ENCODE measurements around the gene MMP25. TPM values are rescaled to one million over a fixed set of nuclear protein-coding genes. Genes with fewer than 3 reads are reported as not detected.

The MMP25 gene
- total RNA-seq, 1 experiment from 2014 or later = 49.0 TPM

- ATAC-seq (peak; percentile 28), DNase-seq (ENCODE audit: low spot score) (peak; percentile 90)
- CTCF ChIA-PET = interaction anchor here (1.0 to 13.4 kb wide), 8 partner anchors 8 to 99 kb away, joined by 3 to 360 read pairs (median 5); partner anchors contain the start of genes CLDN6, HCFC1R1, PAQR4 and THOC6
- Mint-ChIP-seq H3K4me1 (peaks cover 78% of the 10 kb centered on the region), H3K27me3 (ENCODE audit: low read depth) (peaks cover 3% of the 10 kb centered on the region; the same call in 1 of the 2 replicates), H3K27ac (peak overlapping the region; percentile 100), H3K36me3 (peaks cover 1% of the 10 kb centered on the region), H3K4me3 (peak overlapping the region; percentile 74), H3K9me3 (no peaks in the 10 kb centered on the region)
- POLR2A ChIA-PET = interaction anchor here (0.6 to 13.9 kb wide), 11 partner anchors 12 to 859 kb away, joined by 3 to 502 read pairs (median 4); partner anchors contain the start of genes CLDN6, HCFC1R1, THOC6 and TNFRSF12A
- TF ChIP-seq STAT6 (CRISPR knock-in tag; conservative IDR thresholded peaks at IDR 0.05; ENCODE audit: low read depth) (no peak), ZNF423 (CRISPR knock-in tag; IDR thresholded peaks at IDR 0.05) (0 out of 2 replicates have a peak, but pooled peaks have one; percentile 29), CTCF (IDR thresholded peaks at IDR 0.05) (no peak), GABPB1 (CRISPR knock-in tag; IDR thresholded peaks at IDR 0.05) (no peak), USF1 (CRISPR knock-in tag; IDR thresholded peaks at IDR 0.05) (no peak), ZNF138 (CRISPR knock-in tag; conservative IDR thresholded peaks at IDR 0.05) (no peak), ERG (CRISPR knock-in tag; IDR thresholded peaks at IDR 0.05) (0 out of 2 replicates have a peak, but pooled peaks have one; percentile 2), FOXJ3 (CRISPR knock-in tag; IDR thresholded peaks at IDR 0.05; ENCODE audit: borderline replicate concordance) (0 out of 2 replicates have a peak, but pooled peaks have one; percentile 26), TP53 (CRISPR knock-in tag; IDR thresholded peaks at IDR 0.05) (peak; percentile 59; the same call in 1 of the 2 replicates), E2F5 (CRISPR knock-in tag; IDR thresholded peaks at IDR 0.05) (0 out of 2 replicates have a peak, but pooled peaks have one; percentile 53), MYBL2 (CRISPR knock-in tag; IDR thresholded peaks at IDR 0.05) (0 out of 2 replicates have a peak, but pooled peaks have one; percentile 9), ETV6 (CRISPR knock-in tag; IDR thresholded peaks at IDR 0.05) (peak; percentile 53; the same call in 1 of the 2 replicates), ZNF396 (CRISPR knock-in tag; IDR thresholded peaks at IDR 0.05; ENCODE audit: borderline replicate concordance) (no peak), ZBTB43 (CRISPR knock-in tag; IDR thresholded peaks at IDR 0.05) (0 out of 2 replicates have a peak, but pooled peaks have one; percentile 63), GRHL2 (CRISPR knock-in tag; IDR thresholded peaks at IDR 0.05; ENCODE audit: insufficient replicate concordance, severe bottlenecking) (no peak), ZSCAN18 (CRISPR knock-in tag; IDR thresholded peaks at IDR 0.05) (no peak), EMX1 (CRISPR knock-in tag; IDR thresholded peaks at IDR 0.05) (no peak), OVOL2 (CRISPR knock-in tag; IDR thresholded peaks at IDR 0.05; ENCODE audit: borderline replicate concordance) (no peak), AFF4 (CRISPR knock-in tag; IDR thresholded peaks at IDR 0.05; ENCODE audit: borderline replicate concordance) (0 out of 2 replicates have a peak, but pooled peaks have one; percentile 33)
Measured at GRCh38 chr16:3009568-3010390, 36.6 kb upstream of the MMP25 start.

Data from WTC11 (cell line).